Psoas muscle (tissue), 8 donors: Measurements from ENCODE around the gene ZFP42. TPM values are rescaled to one million over a fixed set of nuclear protein-coding genes. Genes with fewer than 3 reads are reported as not detected.
"Not testable (repeated sequence)": the region's sequence is repeated elsewhere in the genome, so short reads cannot be mapped to it uniquely, and the experiment has no call there.

Source experiments
- ATAC-seq, 4 donors: fragments of 200-7000 bp; cut with Tn5 transposase; one replicate each; pipeline ENCODE4 v1.9.1; 2020; ENCODE audit warnings: moderate library complexity in 3 of 4, mild to moderate bottlenecking in 2 of 4
- DNase-seq, 2 donors: peaks; one replicate each; pipeline ENCODE4 v3.0.0-alpha.2; 2020
- H3K27ac ChIP-seq: fragments of 200-600 bp; one replicate; pipeline ENCODE4 v1.8.0; 2022
- H3K27me3 ChIP-seq, 3 donors: fragments of 200-600 bp in 1 of 3; one replicate each; pipeline versions ENCODE4 v1.6.1 to v1.8.0; 2013 to 2022; ENCODE audit warnings: low read length in 2 of 3, mild to moderate bottlenecking in 2 of 3, moderate library complexity in 1 of 3; ENCODE audit not compliant: insufficient read depth in 3 of 3
- H3K36me3 ChIP-seq, 2 donors: fragments of 200-600 bp in 1 of 2; one replicate each; pipeline versions ENCODE4 v1.6.1 to v1.8.0; 2013 to 2022; ENCODE audit warnings: low read depth in 1 of 2, mild to moderate bottlenecking in 1 of 2, moderate library complexity in 1 of 2; ENCODE audit not compliant: insufficient read depth in 1 of 2
- H3K4me1 ChIP-seq: fragments of 200-600 bp; one replicate; pipeline ENCODE4 v1.8.0; 2022
- H3K4me3 ChIP-seq: fragments of 200-600 bp; one replicate; pipeline ENCODE4 v1.8.0; 2022; ENCODE audit warnings: mild to moderate bottlenecking
- H3K9me3 ChIP-seq: fragments of 200-600 bp; one replicate; pipeline ENCODE4 v1.8.0; 2022
- WGBS, 3 donors: extraction: QIAGEN DNeasy Blood & Tissue Kit; methylation state at CpG; one replicate each; pipeline versions ENCODE4 v1.1.6 to v1.1.7; 2013; 5-methylcytosine and 5-hydroxymethylcytosine counted together
- intact Hi-C, 2 donors: fragments of 100-400 bp; cut with DNase I; formaldehyde crosslinking; loops; one replicate each; pipeline versions ENCODE4 v1.11.0 to v1.14.2; 2022
- polyA plus RNA-seq, 3 donors: library from polyadenylated mRNA; stranded (reverse); fragments of 200-250 nt; gene quantifications; one replicate each; pipeline ENCODE4 v1.2.3, GENCODE V29; 2013
- total RNA-seq, 4 donors: library from RNA; stranded (reverse); fragmentation: NEBNext Ultra II Directional in 2 of 4; extraction: Animal tissue kit (Norgen Biotek cat#: 25700) in 2 of 4; gene quantifications; one replicate each; pipeline versions ENCODE4 v1.2.1 to v1.2.4, GENCODE V29; 2021 to 2023
- TF ChIP-seq, protein P1 (sequence below): fragments of 200-600 bp; IDR thresholded peaks from one replicate; pipeline ENCODE4 v1.8.0; 2022; ENCODE audit warnings: antibody characterized with exemption
- donor health status: healthy with polysubstance abuse.
- donor health status: DM: no; HTN: no; CAD: no; lungs with moderate emphysema.
- donor health status: Bipolar disorder and iron deficiency.
- donor health status: healthy.
- donor health status: DM: yes; HTN: yes; CAD: no.
- donor health status: DM: no; HTN: no; CAD: no.
- donor health status: DM: no; HTN: no; CAD: no.
- donor health status: DM: yes; HTN: yes; CAD: no.

Gene ZFP42
- total and polyA plus RNA-seq, 7 donors: not detected

GRCh38 chr4:188043154-188043553 lies 47.6 kb downstream of the ZFP42 start:
- WGBS, 3 donors: 92 to 97% (median 92%) methylated on average over 5 of the region's 5 CpGs
- no peaks in the 10 kb centered on the region for H3K4me1 ChIP-seq
- ATAC-seq: no peak

DNA sequence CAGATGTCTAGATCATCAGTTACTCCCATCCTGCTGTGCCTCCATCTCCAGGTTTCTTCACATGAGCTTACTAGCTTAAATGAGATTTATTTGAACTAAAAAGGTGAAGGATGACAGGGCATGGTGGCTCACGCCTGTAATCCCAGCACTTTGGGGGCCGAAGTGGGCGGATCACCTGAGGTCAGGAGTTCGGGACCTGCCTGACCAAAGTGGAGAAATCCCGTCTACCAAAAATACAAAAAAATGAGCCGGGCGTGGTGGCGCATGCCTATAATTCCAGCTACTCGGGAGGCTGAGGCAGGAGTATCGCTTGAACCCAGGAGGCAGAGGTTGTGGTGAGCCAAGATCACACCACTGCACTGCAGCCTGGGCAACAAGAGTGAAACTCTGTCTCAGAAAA lies 49.9 kb downstream of the ZFP42 start:
- H3K27me3 ChIP-seq, H3K4me1 ChIP-seq, intact Hi-C loops, H3K4me3 ChIP-seq, ATAC-seq, H3K9me3 ChIP-seq, H3K27ac ChIP-seq, H3K36me3 ChIP-seq, DNase-seq: not testable (repeated sequence)
- WGBS, 3 donors: 89 to 96% (median 92%) methylated on average over 10 of the region's 10 CpGs

More at GRCh38 chr4:188043154-188043553, 47.6 kb downstream of the ZFP42 start:
- Histone ChIP-seq H3K27ac (no peak overlapping the region), H3K4me3 (no peak overlapping the region), H3K9me3 (no peaks in the 10 kb centered on the region), H3K36me3 (no peaks in the 10 kb centered on the region), H3K27me3 (no peaks in the 10 kb centered on the region)
- DNase-seq: no peak
- TF ChIP-seq, protein P1, sequence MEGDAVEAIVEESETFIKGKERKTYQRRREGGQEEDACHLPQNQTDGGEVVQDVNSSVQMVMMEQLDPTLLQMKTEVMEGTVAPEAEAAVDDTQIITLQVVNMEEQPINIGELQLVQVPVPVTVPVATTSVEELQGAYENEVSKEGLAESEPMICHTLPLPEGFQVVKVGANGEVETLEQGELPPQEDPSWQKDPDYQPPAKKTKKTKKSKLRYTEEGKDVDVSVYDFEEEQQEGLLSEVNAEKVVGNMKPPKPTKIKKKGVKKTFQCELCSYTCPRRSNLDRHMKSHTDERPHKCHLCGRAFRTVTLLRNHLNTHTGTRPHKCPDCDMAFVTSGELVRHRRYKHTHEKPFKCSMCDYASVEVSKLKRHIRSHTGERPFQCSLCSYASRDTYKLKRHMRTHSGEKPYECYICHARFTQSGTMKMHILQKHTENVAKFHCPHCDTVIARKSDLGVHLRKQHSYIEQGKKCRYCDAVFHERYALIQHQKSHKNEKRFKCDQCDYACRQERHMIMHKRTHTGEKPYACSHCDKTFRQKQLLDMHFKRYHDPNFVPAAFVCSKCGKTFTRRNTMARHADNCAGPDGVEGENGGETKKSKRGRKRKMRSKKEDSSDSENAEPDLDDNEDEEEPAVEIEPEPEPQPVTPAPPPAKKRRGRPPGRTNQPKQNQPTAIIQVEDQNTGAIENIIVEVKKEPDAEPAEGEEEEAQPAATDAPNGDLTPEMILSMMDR: no peak
- intact Hi-C loops: no loop called here

DNA sequence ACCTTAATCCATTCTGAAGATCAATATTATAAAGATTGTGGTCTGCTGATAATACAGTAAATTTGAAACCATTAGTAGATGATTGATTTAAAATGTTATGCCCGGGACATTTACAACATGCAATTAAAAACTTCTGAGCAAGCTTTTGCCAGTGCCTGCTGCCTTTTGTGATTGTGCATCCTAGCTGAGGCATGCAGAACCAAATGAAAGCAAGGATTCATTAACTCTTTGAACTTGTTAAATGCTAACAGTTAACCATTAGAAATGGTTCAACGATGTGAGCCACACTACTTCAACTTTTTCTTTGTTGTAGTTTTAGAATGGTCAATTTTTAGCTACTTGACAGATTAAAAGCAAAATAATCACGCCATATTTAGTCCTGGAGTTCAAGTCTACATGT lies 51.1 kb downstream of the ZFP42 start:
- 52 to 54% (median 53%) methylated on average over 3 of the region's 3 CpGs for WGBS, 3 donors
- no peaks in the 10 kb centered on the region for H3K36me3 ChIP-seq
- no peak overlapping the region for H3K4me3 ChIP-seq
- no peak for DNase-seq
- no peaks in the 10 kb centered on the region for H3K4me1 ChIP-seq
- intact Hi-C loops: no loop called here
- ATAC-seq: no peak
- no peaks in the 10 kb centered on the region for H3K9me3 ChIP-seq
- no peaks in the 10 kb centered on the region for H3K27me3 ChIP-seq
- TF ChIP-seq, protein P1: no peak
- H3K27ac ChIP-seq: no peak overlapping the region

GRCh38 chr4:188053302-188053701 lies 57.7 kb downstream of the ZFP42 start:
- H3K4me1 ChIP-seq: no peaks in the 10 kb centered on the region
- no peak overlapping the region for H3K4me3 ChIP-seq
- H3K27me3 ChIP-seq: no peaks in the 10 kb centered on the region
- WGBS, 3 donors: 77 to 83% (median 78%) methylated on average over 9 of the region's 9 CpGs
- DNase-seq: no peak
- TF ChIP-seq, protein P1: no peak
- H3K9me3 ChIP-seq: no peaks in the 10 kb centered on the region
- ATAC-seq: no peak
- no peaks in the 10 kb centered on the region for H3K36me3 ChIP-seq
- H3K27ac ChIP-seq: no peak overlapping the region
- intact Hi-C loops: no loop called here

Other genes starting within 250 kb of the ZFP42 start
- not detected for gene TRIML2, start 113.8 kb downstream of the ZFP42 start, total RNA-seq
- gene TRIML2, start 113.8 kb downstream of the ZFP42 start, polyA plus RNA-seq: not detected
- gene TRIML1, start 143.7 kb downstream of the ZFP42 start, total RNA-seq: not detected
- not detected for gene TRIML1, start 143.7 kb downstream of the ZFP42 start, polyA plus RNA-seq